Activated T-cell treated with anti-CD3 and anti-CD28 coated beads for 4 hours (primary cell): ENCODE data around the gene FER1L5.

Experiments
- DNase-seq: peaks from one replicate; pipeline ENCODE4 v3.0.0-alpha.2; 2020

FER1L5 gene

GRCh38 chr2:96642564-96643360 lies at the start of gene FER1L5:
TSS of gene FER1L5 (plus strand) at chr2:96642764. CDS start at chr2:96642837, 73 bp downstream.
- no peak for DNase-seq

GRCh38 chr2:96594282-96594681 lies 48.3 kb upstream of the FER1L5 start:
- no peak for DNase-seq

- no peak for DNase-seq
These were observed 47.8 kb upstream of the FER1L5 start for GRCh38 chr2:96594691-96595152.

GRCh38 chr2:96596596-96596995 lies 46.0 kb upstream of the FER1L5 start:
- DNase-seq, result no peak

GRCh38 chr2:96599941-96600340 lies 42.6 kb upstream of the FER1L5 start:
- no peak for DNase-seq

GRCh38 chr2:96601382-96602292 lies 40.9 kb upstream of the FER1L5 start:
- no peak for DNase-seq

- no peak for DNase-seq
These were observed 40.2 kb upstream of the FER1L5 start for GRCh38 chr2:96602330-96602823.

GRCh38 chr2:96604104-96604503 lies 38.5 kb upstream of the FER1L5 start:
- no peak for DNase-seq

- DNase-seq, result no peak
These were observed 33.8 kb upstream of the FER1L5 start for GRCh38 chr2:96608469-96609455.

- DNase-seq, result no peak
These were observed 26.4 kb upstream of the FER1L5 start for GRCh38 chr2:96616128-96616527.

GRCh38 chr2:96616535-96616934 lies 26.0 kb upstream of the FER1L5 start:
- no peak for DNase-seq

- no peak for DNase-seq
These were observed 25.6 kb upstream of the FER1L5 start for GRCh38 chr2:96617012-96617411.

GRCh38 chr2:96618596-96619283 lies 23.8 kb upstream of the FER1L5 start:
- no peak for DNase-seq

GRCh38 chr2:96622544-96622943 lies 20.0 kb upstream of the FER1L5 start:
- DNase-seq, result no peak

- DNase-seq, result no peak
These were observed 19.4 kb upstream of the FER1L5 start for GRCh38 chr2:96623116-96623515.

GRCh38 chr2:96625571-96626552 lies 16.7 kb upstream of the FER1L5 start:
- no peak for DNase-seq

- DNase-seq, result no peak
These were observed 16.0 kb upstream of the FER1L5 start for GRCh38 chr2:96626553-96626942.

GRCh38 chr2:96631804-96632435 lies 10.6 kb upstream of the FER1L5 start:
- no peak for DNase-seq

GRCh38 chr2:96633641-96634040 lies 8.9 kb upstream of the FER1L5 start:
- DNase-seq, result no peak
